ENCODE data around the gene AMPD2. TPM values are rescaled to one million over a fixed set of nuclear protein-coding genes. Genes with fewer than 3 reads are reported as not detected.
"Not testable (repeated sequence)": the region's sequence is repeated elsewhere in the genome, so short reads cannot be mapped to it uniquely, and the experiment has no call there.

Gene AMPD2
- total and polyA plus RNA-seq, 9 of the 15 experiments (the other 6 are each of a cell fraction or from before 2014, with no cell fraction given) = 2.0 to 77.7 (median 28.2) TPM

DNA sequence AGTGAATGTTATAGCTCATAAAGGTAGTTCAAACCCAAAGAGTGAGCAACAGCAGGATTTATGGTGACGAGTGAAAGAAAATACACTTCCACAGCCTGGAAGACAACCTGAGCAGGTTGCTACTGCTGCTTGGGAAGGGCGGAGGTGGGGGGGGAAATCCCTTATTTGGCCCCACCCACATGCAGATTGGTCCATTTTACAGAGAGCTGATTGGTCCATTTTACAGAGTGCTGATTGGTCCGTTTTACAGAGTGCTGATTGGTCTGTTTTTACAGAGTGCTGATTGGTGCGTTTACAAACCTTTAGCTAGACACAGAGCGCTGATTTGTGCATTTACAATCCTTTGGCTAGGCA is 50.3 kb downstream of the AMPD2 start:
- intact Hi-C loops (cut with micrococcal nuclease) = loop anchor here (5.0 kb wide), 1 partner anchor 37 kb away; no protein-coding TSS in a partner anchor
- ATAC-seq; CTCF ChIA-PET (ENCODE audit: low intra/inter-chr PET ratio); H3K9ac ChIP-seq (ENCODE audit: insufficient read depth in 1 of 2, low read depth in 2 of 2, low read length in 2 of 2); H3K4me3 ChIP-seq; H3K27me3 ChIP-seq (ENCODE audit: control insufficient read depth in 2 of 2, insufficient read depth in 2 of 2, low read length in 2 of 2); H3K79me2 ChIP-seq (ENCODE audit: control insufficient read depth, insufficient read depth, low read length); H3K36me3 ChIP-seq (ENCODE audit: control insufficient read depth, insufficient read depth, low read length); H4K20me1 ChIP-seq (replicated peaks; ENCODE audit: control insufficient read depth, insufficient read depth, low read length); H3K27ac ChIP-seq (ENCODE audit: extremely low read depth, low read depth, low read length); BruUV-seq (replicated peaks); H3K4me2 ChIP-seq (ENCODE audit: insufficient read depth, low read length); FAIRE-seq; H3K9me3 ChIP-seq (replicated peaks; ENCODE audit: control insufficient read depth, insufficient read depth, low read depth, low read length); H2AFZ ChIP-seq (ENCODE audit: low read depth, low read length); H3K9me1 ChIP-seq (ENCODE audit: control insufficient read depth, insufficient read depth, low read length); in situ Hi-C loops (cut with MboI): not testable (repeated sequence)
- peaks cover 4 to 15% of the 10 kb centered on the region in 2 experiments; a peak in 4 of 5 replicates for H3K4me1 ChIP-seq (replicated peaks in 1 of 2; ENCODE audit: control insufficient read depth in 2 of 2, insufficient read depth in 2 of 2, low read length in 2 of 2)
- 38% methylated on average over 4 of the region's 5 CpGs for WGBS (ENCODE audit: insufficient coverage, low coverage, missing lambda C conversion rate)
- TF ChIP-seq, protein P1, sequence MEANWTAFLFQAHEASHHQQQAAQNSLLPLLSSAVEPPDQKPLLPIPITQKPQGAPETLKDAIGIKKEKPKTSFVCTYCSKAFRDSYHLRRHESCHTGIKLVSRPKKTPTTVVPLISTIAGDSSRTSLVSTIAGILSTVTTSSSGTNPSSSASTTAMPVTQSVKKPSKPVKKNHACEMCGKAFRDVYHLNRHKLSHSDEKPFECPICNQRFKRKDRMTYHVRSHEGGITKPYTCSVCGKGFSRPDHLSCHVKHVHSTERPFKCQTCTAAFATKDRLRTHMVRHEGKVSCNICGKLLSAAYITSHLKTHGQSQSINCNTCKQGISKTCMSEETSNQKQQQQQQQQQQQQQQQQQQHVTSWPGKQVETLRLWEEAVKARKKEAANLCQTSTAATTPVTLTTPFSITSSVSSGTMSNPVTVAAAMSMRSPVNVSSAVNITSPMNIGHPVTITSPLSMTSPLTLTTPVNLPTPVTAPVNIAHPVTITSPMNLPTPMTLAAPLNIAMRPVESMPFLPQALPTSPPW (CRISPR knock-in tag; IDR thresholded peaks at IDR 0.05) = peak; percentile 51
- TF ChIP-seq, protein P2, sequence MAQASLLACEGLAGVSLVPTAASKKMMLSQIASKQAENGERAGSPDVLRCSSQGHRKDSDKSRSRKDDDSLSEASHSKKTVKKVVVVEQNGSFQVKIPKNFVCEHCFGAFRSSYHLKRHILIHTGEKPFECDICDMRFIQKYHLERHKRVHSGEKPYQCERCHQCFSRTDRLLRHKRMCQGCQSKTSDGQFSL (CRISPR knock-in tag; IDR thresholded peaks at IDR 0.05) = not testable (repeated sequence)
- TF ChIP-seq, protein P2 (tag; IDR thresholded peaks at IDR 0.05) = peak in 1 of 2 experiments; percentile 67; a peak in 2 of 4 replicates
- TF ChIP-seq ZNF316 (IDR thresholded peaks at IDR 0.05) = peak; percentile 72
- peak; percentile 17 to 32 (median 25) for DNase-seq (ENCODE audit: extremely low read depth in 1 of 4, low spot score in 3 of 4)
- POLR2A ChIA-PET = interaction anchor here (1.1 to 1.9 kb wide), 3 partner anchors 11 to 55 kb away, joined by 3 to 6 read pairs (median 4); no protein-coding TSS in a partner anchor
